Inferior parietal cortex (tissue), 1 donor: Measurements from ENCODE around the gene VEZT.
"Not testable (repeated sequence)": the region's sequence is repeated elsewhere in the genome, so short reads cannot be mapped to it uniquely, and the experiment has no call there.

ENCODE experiments used
- DNase-seq: peaks from one replicate; pipeline ENCODE4 v3.0.0-alpha.2; 2016; ENCODE audit errors: extremely low spot score

The VEZT gene

GRCh38 chr12:95257541-95257940 lies 39.9 kb downstream of the VEZT start:
- no peak for DNase-seq

- DNase-seq, result no peak
Measured at GRCh38 chr12:95258151-95258550, 40.5 kb downstream of the VEZT start.

GRCh38 chr12:95258803-95259202 lies 41.2 kb downstream of the VEZT start:
- DNase-seq, result no peak

GRCh38 chr12:95259368-95259767 lies 41.8 kb downstream of the VEZT start:
- DNase-seq, result no peak

- no peak for DNase-seq
Measured at GRCh38 chr12:95261109-95261508, 43.5 kb downstream of the VEZT start.

- no peak for DNase-seq
Measured at GRCh38 chr12:95262808-95263207, 45.2 kb downstream of the VEZT start.

GRCh38 chr12:95265765-95266164 lies 48.2 kb downstream of the VEZT start:
- no peak for DNase-seq

GRCh38 chr12:95266254-95266653 lies 48.6 kb downstream of the VEZT start:
- no peak for DNase-seq

GRCh38 chr12:95269892-95270291 lies 52.3 kb downstream of the VEZT start:
- DNase-seq, result no peak

- no peak for DNase-seq
Measured at GRCh38 chr12:95271465-95271864, 53.9 kb downstream of the VEZT start.

- peak; percentile 58 for DNase-seq
Measured at GRCh38 chr12:95277139-95277538, 59.5 kb downstream of the VEZT start.

- DNase-seq, result no peak
Measured at GRCh38 chr12:95279856-95280255, 62.2 kb downstream of the VEZT start.

GRCh38 chr12:95282266-95282665 lies 64.7 kb downstream of the VEZT start:
- no peak for DNase-seq

GRCh38 chr12:95283371-95283770 lies 65.8 kb downstream of the VEZT start:
- no peak for DNase-seq

GRCh38 chr12:95286713-95287112 lies 69.1 kb downstream of the VEZT start:
- no peak for DNase-seq

- no peak for DNase-seq
Measured at GRCh38 chr12:95291501-95291900, 73.9 kb downstream of the VEZT start.

GRCh38 chr12:95298916-95299315 lies 81.3 kb downstream of the VEZT start:
- no peak for DNase-seq

GRCh38 chr12:95300286-95300685 lies 82.7 kb downstream of the VEZT start:
- DNase-seq, result no peak

- no peak for DNase-seq
Measured at GRCh38 chr12:95303476-95303875, 85.9 kb downstream of the VEZT start.

- DNase-seq, result no peak
Measured at GRCh38 chr12:95304673-95305198, 87.1 kb downstream of the VEZT start.

GRCh38 chr12:95312656-95313055 lies 95.0 kb downstream of the VEZT start:
- no peak for DNase-seq

- not testable (repeated sequence) for DNase-seq
Measured at GRCh38 chr12:95314756-95315155, 97.1 kb downstream of the VEZT start.

GRCh38 chr12:95316798-95317197 lies 99.2 kb downstream of the VEZT start:
- DNase-seq, result no peak

- DNase-seq, result no peak
Measured at GRCh38 chr12:95318071-95318545, 100.5 kb downstream of the VEZT start.
